Gastroesophageal sphincter (tissue), 3 donors: Measurements from ENCODE around the gene SDF2L1.

Experiments used
- CTCF ChIP-seq, 4 experiments: fragments of 200-600 bp in 2 of 4; fragments of 450-650 bp in 2 of 4; sonication (generic) in 1 of 4; IDR thresholded peaks; one replicate each; pipeline ENCODE4 v1.5.1; 2017 to 2019; ENCODE audit warnings: antibody characterized with exemption in 4 of 4, mild to moderate bottlenecking in 2 of 4, moderate library complexity in 2 of 4
- POLR2A ChIP-seq, 2 donors: fragments of 450-650 bp; IDR thresholded peaks; one replicate each; pipeline ENCODE4 v1.6.1; 2017; ENCODE audit warnings: antibody characterized with exemption in 2 of 2, mild to moderate bottlenecking in 2 of 2, moderate library complexity in 1 of 2
- POLR2AphosphoS5 ChIP-seq: sonication (generic); formaldehyde crosslinking; IDR thresholded peaks from one replicate; pipeline ENCODE4 v1.6.1; 2017; ENCODE audit warnings: antibody characterized with exemption

DNA sequence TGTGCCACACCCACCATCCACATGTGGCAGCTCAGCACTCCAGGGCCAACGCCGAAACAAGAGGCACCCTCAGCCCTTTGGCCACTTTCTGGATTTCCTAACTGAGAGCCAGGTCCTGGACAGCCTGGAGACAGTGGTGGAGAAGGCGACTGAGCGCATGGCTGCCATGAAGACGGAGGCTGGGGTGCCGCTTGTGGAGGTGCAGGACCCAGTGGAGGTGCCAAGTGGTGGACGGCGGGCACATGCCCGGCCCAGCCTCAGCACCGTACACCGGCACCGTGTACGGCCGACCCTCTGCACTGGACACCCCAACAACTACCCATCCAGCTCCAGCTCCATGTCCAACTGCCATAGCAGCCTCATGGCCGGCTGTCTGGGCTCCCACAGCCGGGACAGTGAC lies 8.0 kb upstream of the SDF2L1 start:
- TF ChIP-seq CTCF (IDR thresholded peaks at IDR 0.05) = no peak
- TF ChIP-seq POLR2A (IDR thresholded peaks at IDR 0.05) = no peak
- no peak for TF ChIP-seq POLR2AphosphoS5
